Measurements from ENCODE around the gene ALAD. TPM values are rescaled to one million over a fixed set of nuclear protein-coding genes. Genes with fewer than 3 reads are reported as not detected.

Gene ALAD
- total and polyA plus RNA-seq, 9 of the 15 experiments (the other 6 are each of a cell fraction or from before 2014, with no cell fraction given): 1.3 to 12.7 (median 6.8) TPM

DNA sequence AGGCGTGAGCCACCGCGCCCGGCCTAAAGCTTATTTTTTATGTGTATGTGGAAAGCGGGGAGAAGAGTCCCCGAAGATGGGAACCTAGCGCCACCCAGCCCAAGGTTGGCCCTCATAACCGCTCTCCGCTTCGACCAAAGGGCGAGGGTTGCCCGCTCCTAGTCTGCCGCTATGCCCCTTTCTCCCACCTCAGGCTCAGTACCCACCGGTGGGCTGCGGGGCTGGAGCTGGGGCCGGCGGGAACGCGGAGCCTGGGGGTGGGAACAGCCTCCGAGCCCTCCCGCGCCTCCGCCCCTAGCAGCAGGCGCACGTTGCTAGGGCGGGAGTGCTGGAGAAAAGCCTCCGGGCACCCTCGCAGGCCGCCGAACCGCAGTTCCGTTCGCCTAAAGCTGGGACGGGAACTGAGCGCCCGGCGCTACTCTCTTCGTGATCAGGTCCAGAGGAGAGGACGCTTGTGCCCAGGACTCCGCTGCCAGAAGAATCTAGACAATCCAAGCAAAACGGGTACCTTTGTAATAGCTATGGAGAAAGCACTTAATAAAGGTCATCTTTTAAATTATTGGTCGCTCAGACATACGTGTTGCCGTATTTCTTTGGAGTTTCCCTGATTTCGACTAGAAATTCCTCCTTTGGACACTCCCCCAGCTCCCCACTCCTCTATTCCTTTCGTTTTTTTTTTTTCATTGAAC, 60.9 kb downstream of the ALAD start, which contains the start of gene WDR31 (continued):
- TF ChIP-seq KLF6 (CRISPR knock-in tag; IDR thresholded peaks at IDR 0.05; ENCODE audit: borderline replicate concordance): no peak
- no peak for TF ChIP-seq NFE2L1 (tag; IDR thresholded peaks at IDR 0.05; ENCODE audit: borderline replicate concordance, low read depth)
- TF ChIP-seq PHTF2 (CRISPR knock-in tag; IDR thresholded peaks at IDR 0.05): no peak
- no peak for TF ChIP-seq ZFP30 (CRISPR knock-in tag; IDR thresholded peaks at IDR 0.05; ENCODE audit: borderline replicate concordance)
- peak; percentile 80; the same call in 1 of the 2 replicates for TF ChIP-seq ZBTB7A (IDR thresholded peaks at IDR 0.05; ENCODE audit: borderline replicate concordance, control insufficient read depth, low read depth, low read length)
- no peak for TF ChIP-seq HES1 (IDR thresholded peaks at IDR 0.05; ENCODE audit: low read depth)
- TF ChIP-seq EP400 (IDR thresholded peaks at IDR 0.05): peak; percentile 77
- no peak for TF ChIP-seq TSC22D4 (tag; IDR thresholded peaks at IDR 0.05)
- TF ChIP-seq EZH2 (IDR thresholded peaks at IDR 0.05; ENCODE audit: borderline replicate concordance, low read depth, low read length): no peak
- peak; percentile 49; the same call in 1 of the 2 replicates for TF ChIP-seq SMARCA4 (IDR thresholded peaks at IDR 0.05)
- no peak for TF ChIP-seq NUFIP1 (IDR thresholded peaks at IDR 0.05; ENCODE audit: partially characterized antibody)
- TF ChIP-seq, protein P1, sequence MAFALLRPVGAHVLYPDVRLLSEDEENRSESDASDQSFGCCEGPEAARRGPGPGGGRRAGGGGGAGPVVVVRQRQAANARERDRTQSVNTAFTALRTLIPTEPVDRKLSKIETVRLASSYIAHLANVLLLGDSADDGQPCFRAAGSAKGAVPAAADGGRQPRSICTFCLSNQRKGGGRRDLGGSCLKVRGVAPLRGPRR (CRISPR knock-in tag; IDR thresholded peaks at IDR 0.05): no peak
- TF ChIP-seq MYNN (IDR thresholded peaks at IDR 0.05): peak; percentile 79
- TF ChIP-seq MYNN (CRISPR knock-in tag; IDR thresholded peaks at IDR 0.05): no peak
- peak; percentile 80; the same call in 1 of the 2 replicates for TF ChIP-seq KAT7 (CRISPR knock-in tag; IDR thresholded peaks at IDR 0.05; ENCODE audit: borderline replicate concordance)
- TF ChIP-seq PTRF (tag; IDR thresholded peaks at IDR 0.05): no peak
- TF ChIP-seq TAF1 (IDR thresholded peaks at IDR 0.05; ENCODE audit: control insufficient read depth, extremely low read depth, insufficient read depth, low read length, severe bottlenecking): peak; percentile 88
- no peak for TF ChIP-seq SAFB (IDR thresholded peaks at IDR 0.05; ENCODE audit: borderline replicate concordance, low read depth, low read length)
- TF ChIP-seq ZNF589 (CRISPR knock-in tag; IDR thresholded peaks at IDR 0.05; ENCODE audit: low read depth): peak; percentile 51; the same call in 1 of the 2 replicates
- TF ChIP-seq ZNF232 (CRISPR knock-in tag; IDR thresholded peaks at IDR 0.05): no peak
- no peak for TF ChIP-seq THRAP3 (IDR thresholded peaks at IDR 0.05; ENCODE audit: borderline replicate concordance)
- no peak for TF ChIP-seq JUNB (CRISPR knock-in tag; conservative IDR thresholded peaks at IDR 0.05)
- TF ChIP-seq FOXJ2 (tag; IDR thresholded peaks at IDR 0.05): peak; percentile 44; the same call in 1 of the 2 replicates
- TF ChIP-seq KDM2B (CRISPR knock-in tag; IDR thresholded peaks at IDR 0.05): no peak; the same call in 1 of the 2 replicates
- no peak for TF ChIP-seq HNRNPL (IDR thresholded peaks at IDR 0.05; ENCODE audit: low read depth, low read length)
- TF ChIP-seq ZNF76 (CRISPR knock-in tag; IDR thresholded peaks at IDR 0.05; ENCODE audit: borderline replicate concordance): no peak
- no peak for TF ChIP-seq DDX20 (tag; IDR thresholded peaks at IDR 0.05; ENCODE audit: low read depth)
- no peak for TF ChIP-seq ZNF707 (CRISPR knock-in tag; conservative IDR thresholded peaks at IDR 0.05)
- peak; percentile 73; the same call in 1 of the 2 replicates for TF ChIP-seq CBX5 (IDR thresholded peaks at IDR 0.05; ENCODE audit: borderline replicate concordance, low read depth)
